Measurements from ENCODE around the gene FBXL22. TPM values are rescaled to one million over a fixed set of nuclear protein-coding genes. Genes with fewer than 3 reads are reported as not detected.

Gene FBXL22
- total RNA-seq, 1 experiment from 2014 or later, result 0.18 TPM

- Histone ChIP-seq H3K27ac (no peak overlapping the region), H3K4me3 (no peak overlapping the region), H3K27me3 (replicated peaks) (no peaks in the 10 kb centered on the region), H3K4me1 (replicated peaks) (no peaks in the 10 kb centered on the region), H3K9me3 (replicated peaks) (no peaks in the 10 kb centered on the region), H3K36me3 (peaks cover 32% of the 10 kb centered on the region)
- no peak for DNase-seq (ENCODE audit: low read depth in 1 of 2, low spot score in 2 of 2)
These were observed 39.4 kb downstream of the FBXL22 start for GRCh38 chr15:63636518-63637061.

- Histone ChIP-seq H3K27ac (no peak overlapping the region), H3K36me3 (peaks cover 23% of the 10 kb centered on the region), H3K4me3 (no peak overlapping the region), H3K27me3 (replicated peaks) (no peaks in the 10 kb centered on the region), H3K4me1 (replicated peaks) (no peaks in the 10 kb centered on the region), H3K9me3 (replicated peaks) (no peaks in the 10 kb centered on the region)
- DNase-seq (ENCODE audit: low read depth in 1 of 2, low spot score in 2 of 2), result no peak
These were observed 41.7 kb downstream of the FBXL22 start for GRCh38 chr15:63638839-63639238.

GRCh38 chr15:63640146-63640545 lies 43.0 kb downstream of the FBXL22 start:
- Histone ChIP-seq H3K9me3 (replicated peaks) (no peaks in the 10 kb centered on the region), H3K4me1 (replicated peaks) (no peaks in the 10 kb centered on the region), H3K36me3 (peaks cover 32% of the 10 kb centered on the region), H3K4me3 (no peak overlapping the region), H3K27ac (no peak overlapping the region), H3K27me3 (replicated peaks) (no peaks in the 10 kb centered on the region)
- no peak for DNase-seq (ENCODE audit: low read depth in 1 of 2, low spot score in 2 of 2)

Other genes with a start within 250 kb of the FBXL22 start
- gene CA12, start 215.5 kb upstream of the FBXL22 start, total RNA-seq (2014; rRNA removed; shearing (Covaris generic)), result 3.7 and 5.6 TPM in 2 replicates
- gene USP3, start 92.8 kb upstream of the FBXL22 start, total RNA-seq (2014; rRNA removed; shearing (Covaris generic)), result 28.0 and 28.5 TPM in 2 replicates
- gene HERC1, start 236.6 kb downstream of the FBXL22 start, total RNA-seq (2014; rRNA removed; shearing (Covaris generic)), result 54.5 and 93.3 TPM in 2 replicates

Measured in SJSA1 (cell line).